GM12864 (cell line): ENCODE results near the gene CNOT1.

Experiments
- DNase-seq: peaks from one replicate; pipeline ENCODE4 v3.0.0-alpha.2; 2011; ENCODE audit warnings: low read depth
- H3K4me3 ChIP-seq: 2 replicates; pipeline ENCODE4 v1.5.1; 2011; ENCODE audit warnings: mild to moderate bottlenecking, low read depth, low read length, control low read depth
- CTCF ChIP-seq: IDR thresholded peaks from 2 replicates; pipeline ENCODE4 v1.5.1; 2011; ENCODE audit warnings: low read depth, mild to moderate bottlenecking, moderate library complexity, low read length, control low read depth, inconsistent platforms; ENCODE audit errors: missing control alignments

The CNOT1 gene

GRCh38 chr16:58563775-58564174, 65.9 kb downstream of the CNOT1 start:
- DNase-seq, result no peak
- H3K4me3 ChIP-seq, result no peak overlapping the region
- TF ChIP-seq CTCF, result no peak

GRCh38 chr16:58563235-58563634, 66.4 kb downstream of the CNOT1 start:
- no peak overlapping the region for H3K4me3 ChIP-seq
- DNase-seq, result no peak
- TF ChIP-seq CTCF, result no peak

GRCh38 chr16:58556678-58557077, 72.9 kb downstream of the CNOT1 start:
- H3K4me3 ChIP-seq, result no peak overlapping the region
- DNase-seq, result no peak
- no peak for TF ChIP-seq CTCF

- H3K4me3 ChIP-seq, result no peak overlapping the region
- no peak for TF ChIP-seq CTCF
- no peak for DNase-seq
Measured at GRCh38 chr16:58551496-58551895, 78.1 kb downstream of the CNOT1 start.

- TF ChIP-seq CTCF, result no peak
- H3K4me3 ChIP-seq, result no peak overlapping the region
- no peak for DNase-seq
Measured at GRCh38 chr16:58548378-58548777, 81.2 kb downstream of the CNOT1 start.

- DNase-seq, result no peak
- no peak overlapping the region for H3K4me3 ChIP-seq
- TF ChIP-seq CTCF, result no peak
Measured at GRCh38 chr16:58543685-58544084, 85.9 kb downstream of the CNOT1 start.

- TF ChIP-seq CTCF, result no peak
- no peak for DNase-seq
- H3K4me3 ChIP-seq, result no peak overlapping the region
Measured at GRCh38 chr16:58542291-58542690, 87.3 kb downstream of the CNOT1 start.
